Neutrophil (primary cell): ENCODE measurements around the gene PIGV.
A peak's percentile ranks its signal among the peaks of the same experiment; 100 is the strongest.

Source experiments
- H3K27ac ChIP-seq: fragments of 200-600 bp; sonication (generic); 2 replicates; pipeline ENCODE4 v1.5.1; 2016; ENCODE audit warnings: mild to moderate bottlenecking, moderate library complexity
- H3K27me3 ChIP-seq: fragments of 200-600 bp; sonication (generic); 2 replicates; pipeline ENCODE4 v1.6.0; 2016; ENCODE audit warnings: mild to moderate bottlenecking
- H3K36me3 ChIP-seq: fragments of 200-600 bp; sonication (generic); 2 replicates; pipeline ENCODE4 v1.5.1; 2017
- H3K4me1 ChIP-seq, 2 experiments: fragments of 200-600 bp in 1 of 2; sonication (generic) in 1 of 2; 1 replicate in 1 of 2; 2 replicates in 1 of 2; pipeline versions ENCODE4 v1.5.1 to v1.6.1; 2013 to 2016; ENCODE audit warnings: low read depth in 1 of 2, low read length in 1 of 2, mild to moderate bottlenecking in 1 of 2, moderate library complexity in 1 of 2; ENCODE audit not compliant: control insufficient read depth in 1 of 2, insufficient read depth in 1 of 2
- H3K4me3 ChIP-seq, 2 experiments: fragments of 200-600 bp in 1 of 2; sonication (generic) in 1 of 2; 1 replicate in 1 of 2; 2 replicates in 1 of 2; pipeline ENCODE4 v1.5.1; 2013 to 2016; ENCODE audit warnings: low read depth in 1 of 2, low read length in 1 of 2, mild to moderate bottlenecking in 1 of 2, moderate library complexity in 1 of 2
- H3K9me3 ChIP-seq: fragments of 200-600 bp; sonication (generic); 2 replicates; pipeline ENCODE4 v1.5.1; 2016
- TF ChIP-seq, protein P1 (sequence below): fragments of 200-600 bp; sonication (generic); IDR thresholded peaks from 2 replicates; pipeline ENCODE4 v1.5.1; 2016; ENCODE audit warnings: antibody characterized with exemption

Gene PIGV

DNA sequence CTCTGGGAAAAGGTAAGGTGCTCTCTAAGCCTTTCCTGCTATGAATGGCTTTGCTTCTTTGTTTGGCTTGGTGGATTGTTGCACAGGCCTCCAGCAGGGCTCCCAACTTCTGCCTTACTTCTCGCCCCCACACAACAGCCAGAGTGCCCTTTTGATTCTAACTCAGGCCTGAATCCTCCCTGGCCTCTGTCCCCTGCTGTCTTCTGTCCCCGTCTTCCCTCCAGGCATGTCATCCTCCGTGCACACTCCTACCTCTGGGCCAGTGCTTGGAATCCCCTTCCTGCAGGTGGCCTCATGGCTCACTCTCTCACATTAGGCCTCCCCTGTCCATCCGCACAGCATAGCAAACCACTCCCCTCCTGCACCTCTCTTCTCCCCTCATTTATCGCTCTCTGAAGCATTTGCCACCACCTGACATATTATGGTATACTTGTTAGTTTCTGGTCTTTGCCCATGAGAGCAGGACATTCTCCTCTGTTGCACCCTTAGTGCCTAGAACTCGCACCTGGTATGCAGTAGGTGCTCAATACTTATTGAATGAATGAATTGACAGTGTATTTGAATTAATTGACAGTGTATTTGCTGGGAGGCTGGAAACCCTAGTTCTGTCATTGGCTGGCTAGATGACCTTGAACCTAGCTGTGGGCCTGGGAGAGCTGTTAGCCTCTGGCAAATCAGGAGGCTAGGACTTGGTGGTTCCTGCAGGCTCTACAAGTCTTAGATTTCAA is 41.6 kb downstream of the PIGV start:
- Histone ChIP-seq H3K9me3 (no peaks in the 10 kb centered on the region), H3K27me3 (no peaks in the 10 kb centered on the region), H3K27ac (peak overlapping the region; percentile 93), H3K4me3 (peak overlapping the region; percentile 76 to 100), H3K4me1 (peaks cover 71 to 80% of the 10 kb centered on the region in 2 experiments), H3K36me3 (peaks cover 38% of the 10 kb centered on the region)
- TF ChIP-seq, protein P1, sequence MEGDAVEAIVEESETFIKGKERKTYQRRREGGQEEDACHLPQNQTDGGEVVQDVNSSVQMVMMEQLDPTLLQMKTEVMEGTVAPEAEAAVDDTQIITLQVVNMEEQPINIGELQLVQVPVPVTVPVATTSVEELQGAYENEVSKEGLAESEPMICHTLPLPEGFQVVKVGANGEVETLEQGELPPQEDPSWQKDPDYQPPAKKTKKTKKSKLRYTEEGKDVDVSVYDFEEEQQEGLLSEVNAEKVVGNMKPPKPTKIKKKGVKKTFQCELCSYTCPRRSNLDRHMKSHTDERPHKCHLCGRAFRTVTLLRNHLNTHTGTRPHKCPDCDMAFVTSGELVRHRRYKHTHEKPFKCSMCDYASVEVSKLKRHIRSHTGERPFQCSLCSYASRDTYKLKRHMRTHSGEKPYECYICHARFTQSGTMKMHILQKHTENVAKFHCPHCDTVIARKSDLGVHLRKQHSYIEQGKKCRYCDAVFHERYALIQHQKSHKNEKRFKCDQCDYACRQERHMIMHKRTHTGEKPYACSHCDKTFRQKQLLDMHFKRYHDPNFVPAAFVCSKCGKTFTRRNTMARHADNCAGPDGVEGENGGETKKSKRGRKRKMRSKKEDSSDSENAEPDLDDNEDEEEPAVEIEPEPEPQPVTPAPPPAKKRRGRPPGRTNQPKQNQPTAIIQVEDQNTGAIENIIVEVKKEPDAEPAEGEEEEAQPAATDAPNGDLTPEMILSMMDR, result no peak

- Histone ChIP-seq H3K4me1 (peaks cover 81 to 88% of the 10 kb centered on the region in 2 experiments), H3K36me3 (peaks cover 55% of the 10 kb centered on the region), H3K4me3 (peak overlapping the region; percentile 76 to 100), H3K27me3 (no peaks in the 10 kb centered on the region), H3K27ac (peak overlapping the region; percentile 93), H3K9me3 (no peaks in the 10 kb centered on the region)
- TF ChIP-seq, protein P1, result no peak
These were observed 43.3 kb downstream of the PIGV start for GRCh38 chr1:26831059-26831458.

DNA sequence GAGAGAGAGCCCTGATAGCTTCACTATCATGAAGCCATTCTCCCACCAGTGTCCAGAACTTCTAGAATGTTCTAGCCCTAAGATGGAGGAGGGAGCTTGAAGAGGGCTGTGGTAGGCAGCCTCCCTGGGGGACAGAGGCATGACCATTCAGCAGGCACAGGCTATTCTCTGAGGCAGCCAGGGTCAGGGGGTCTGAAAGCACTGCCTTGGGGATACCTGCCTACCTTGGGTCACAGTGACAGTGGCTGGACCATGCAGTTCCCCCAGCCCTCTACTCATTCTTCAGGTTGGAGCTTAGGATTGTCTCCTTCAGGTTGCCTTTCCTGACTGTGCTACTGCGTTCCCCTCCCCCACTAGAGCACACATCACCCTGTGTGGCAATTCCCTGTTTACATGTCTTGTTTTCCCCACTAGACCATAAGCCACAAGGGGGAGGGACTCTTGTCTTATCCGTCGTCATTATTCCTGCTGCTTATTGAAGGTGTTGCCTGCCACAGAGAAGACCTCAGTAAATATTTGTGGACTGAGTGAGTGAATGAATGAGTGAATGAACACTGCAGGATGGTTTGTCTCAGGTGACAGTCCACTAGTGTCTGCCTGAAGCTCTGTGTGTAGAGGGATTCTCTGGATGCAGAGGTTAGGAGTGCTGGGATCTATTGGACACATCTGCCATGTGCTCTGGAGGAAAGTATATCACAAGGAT is 43.9 kb downstream of the PIGV start:
- peaks cover 62% of the 10 kb centered on the region for H3K36me3 ChIP-seq
- H3K27me3 ChIP-seq, result no peaks in the 10 kb centered on the region
- TF ChIP-seq, protein P1, result peak; percentile 49
- H3K4me1 ChIP-seq, result peaks cover 80 to 85% of the 10 kb centered on the region in 2 experiments
- H3K9me3 ChIP-seq, result no peaks in the 10 kb centered on the region
- peak overlapping the region; percentile 76 to 100 for H3K4me3 ChIP-seq
- peak overlapping the region; percentile 93 for H3K27ac ChIP-seq

DNA sequence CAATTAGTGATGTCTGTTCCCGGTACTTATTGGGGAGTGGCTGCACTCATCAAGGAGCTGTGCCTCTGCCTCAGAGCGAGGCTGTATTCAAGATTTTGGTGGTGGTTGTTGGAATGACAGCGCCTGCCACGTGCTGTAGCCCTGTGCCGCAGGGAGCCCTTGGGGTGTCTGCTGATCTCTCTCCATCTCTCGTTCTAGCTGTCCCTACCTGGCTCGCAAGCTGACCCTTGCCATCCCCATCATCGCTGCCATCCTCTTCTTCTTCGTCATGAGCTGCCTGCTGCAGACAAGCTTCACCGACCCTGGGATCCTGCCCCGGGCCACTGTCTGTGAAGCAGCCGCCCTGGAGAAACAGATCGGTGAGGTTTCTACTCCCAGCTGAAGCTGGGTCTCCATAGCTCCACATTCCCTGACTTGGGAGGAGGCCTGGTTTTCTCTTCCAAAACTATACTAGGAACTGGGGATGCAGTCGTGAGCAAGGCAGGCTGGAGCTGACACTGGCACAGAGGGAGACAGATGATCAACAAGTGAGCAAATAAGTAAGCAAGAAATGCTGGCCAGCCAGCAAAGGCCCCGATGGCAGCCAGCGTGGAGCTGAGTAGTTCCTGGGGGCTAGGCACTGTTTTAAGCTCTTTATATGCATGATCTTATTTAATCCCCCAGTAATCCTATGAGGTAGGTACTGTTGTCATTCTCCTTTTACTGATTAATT is 44.7 kb downstream of the PIGV start:
- TF ChIP-seq, protein P1, result no peak
- peaks cover 68% of the 10 kb centered on the region for H3K36me3 ChIP-seq
- H3K27me3 ChIP-seq, result no peaks in the 10 kb centered on the region
- peaks cover 80 to 84% of the 10 kb centered on the region in 2 experiments for H3K4me1 ChIP-seq
- H3K9me3 ChIP-seq, result no peaks in the 10 kb centered on the region
- peak overlapping the region; percentile 76 to 100 for H3K4me3 ChIP-seq
- H3K27ac ChIP-seq, result peak overlapping the region; percentile 93
